ENCODE data around the gene ELMO3.

Gene ELMO3

GRCh38 chr16:67242138-67242730 lies 43.3 kb downstream of the ELMO3 start:
- DNase-seq (ENCODE audit: low read depth in 1 of 2, low spot score in 1 of 2), result no peak
- Histone ChIP-seq H3K4me3 (replicated peaks; ENCODE audit: insufficient read depth, low read length) (no peak overlapping the region), H3K27me3 (ENCODE audit: insufficient read depth, poor library complexity, severe bottlenecking) (no peaks in the 10 kb centered on the region), H3K27ac (replicated peaks) (no peak overlapping the region)
- TF ChIP-seq, protein P1, sequence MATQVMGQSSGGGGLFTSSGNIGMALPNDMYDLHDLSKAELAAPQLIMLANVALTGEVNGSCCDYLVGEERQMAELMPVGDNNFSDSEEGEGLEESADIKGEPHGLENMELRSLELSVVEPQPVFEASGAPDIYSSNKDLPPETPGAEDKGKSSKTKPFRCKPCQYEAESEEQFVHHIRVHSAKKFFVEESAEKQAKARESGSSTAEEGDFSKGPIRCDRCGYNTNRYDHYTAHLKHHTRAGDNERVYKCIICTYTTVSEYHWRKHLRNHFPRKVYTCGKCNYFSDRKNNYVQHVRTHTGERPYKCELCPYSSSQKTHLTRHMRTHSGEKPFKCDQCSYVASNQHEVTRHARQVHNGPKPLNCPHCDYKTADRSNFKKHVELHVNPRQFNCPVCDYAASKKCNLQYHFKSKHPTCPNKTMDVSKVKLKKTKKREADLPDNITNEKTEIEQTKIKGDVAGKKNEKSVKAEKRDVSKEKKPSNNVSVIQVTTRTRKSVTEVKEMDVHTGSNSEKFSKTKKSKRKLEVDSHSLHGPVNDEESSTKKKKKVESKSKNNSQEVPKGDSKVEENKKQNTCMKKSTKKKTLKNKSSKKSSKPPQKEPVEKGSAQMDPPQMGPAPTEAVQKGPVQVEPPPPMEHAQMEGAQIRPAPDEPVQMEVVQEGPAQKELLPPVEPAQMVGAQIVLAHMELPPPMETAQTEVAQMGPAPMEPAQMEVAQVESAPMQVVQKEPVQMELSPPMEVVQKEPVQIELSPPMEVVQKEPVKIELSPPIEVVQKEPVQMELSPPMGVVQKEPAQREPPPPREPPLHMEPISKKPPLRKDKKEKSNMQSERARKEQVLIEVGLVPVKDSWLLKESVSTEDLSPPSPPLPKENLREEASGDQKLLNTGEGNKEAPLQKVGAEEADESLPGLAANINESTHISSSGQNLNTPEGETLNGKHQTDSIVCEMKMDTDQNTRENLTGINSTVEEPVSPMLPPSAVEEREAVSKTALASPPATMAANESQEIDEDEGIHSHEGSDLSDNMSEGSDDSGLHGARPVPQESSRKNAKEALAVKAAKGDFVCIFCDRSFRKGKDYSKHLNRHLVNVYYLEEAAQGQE (IDR thresholded peaks at IDR 0.05; ENCODE audit: insufficient replicate concordance, low read depth), result no peak
- TF ChIP-seq POLR2AphosphoS5 (IDR thresholded peaks at IDR 0.05; ENCODE audit: low read depth) (no peak), GABPA (IDR thresholded peaks at IDR 0.05; ENCODE audit: low read depth) (no peak), SPI1 (IDR thresholded peaks at IDR 0.05; ENCODE audit: borderline replicate concordance, low read depth) (no peak)
- TF ChIP-seq, protein P2, sequence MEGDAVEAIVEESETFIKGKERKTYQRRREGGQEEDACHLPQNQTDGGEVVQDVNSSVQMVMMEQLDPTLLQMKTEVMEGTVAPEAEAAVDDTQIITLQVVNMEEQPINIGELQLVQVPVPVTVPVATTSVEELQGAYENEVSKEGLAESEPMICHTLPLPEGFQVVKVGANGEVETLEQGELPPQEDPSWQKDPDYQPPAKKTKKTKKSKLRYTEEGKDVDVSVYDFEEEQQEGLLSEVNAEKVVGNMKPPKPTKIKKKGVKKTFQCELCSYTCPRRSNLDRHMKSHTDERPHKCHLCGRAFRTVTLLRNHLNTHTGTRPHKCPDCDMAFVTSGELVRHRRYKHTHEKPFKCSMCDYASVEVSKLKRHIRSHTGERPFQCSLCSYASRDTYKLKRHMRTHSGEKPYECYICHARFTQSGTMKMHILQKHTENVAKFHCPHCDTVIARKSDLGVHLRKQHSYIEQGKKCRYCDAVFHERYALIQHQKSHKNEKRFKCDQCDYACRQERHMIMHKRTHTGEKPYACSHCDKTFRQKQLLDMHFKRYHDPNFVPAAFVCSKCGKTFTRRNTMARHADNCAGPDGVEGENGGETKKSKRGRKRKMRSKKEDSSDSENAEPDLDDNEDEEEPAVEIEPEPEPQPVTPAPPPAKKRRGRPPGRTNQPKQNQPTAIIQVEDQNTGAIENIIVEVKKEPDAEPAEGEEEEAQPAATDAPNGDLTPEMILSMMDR (IDR thresholded peaks at IDR 0.05; ENCODE audit: insufficient read depth, low read length), result no peak

DNA sequence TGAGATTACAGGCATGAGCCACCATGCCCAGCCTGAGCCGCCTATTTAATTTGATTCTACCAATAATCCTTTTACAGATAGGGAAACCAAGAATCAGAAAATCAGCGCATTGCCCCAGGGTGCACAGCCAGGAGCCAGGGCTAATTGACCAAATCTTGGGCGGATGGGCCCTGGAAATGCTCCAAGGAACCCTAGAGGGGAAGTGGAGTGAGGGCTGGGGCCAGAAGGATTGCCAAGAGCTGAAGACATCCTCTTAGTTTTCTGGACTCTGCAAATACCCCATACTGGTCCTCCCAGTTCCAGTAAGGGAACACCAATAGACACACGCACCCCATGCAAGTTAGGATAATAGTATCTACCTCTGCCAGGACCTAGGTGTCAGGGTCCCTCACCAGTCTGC lies 44.5 kb downstream of the ELMO3 start:
- TF ChIP-seq SPI1 (IDR thresholded peaks at IDR 0.05; ENCODE audit: borderline replicate concordance, low read depth), result peak; percentile 77
- TF ChIP-seq POLR2AphosphoS5 (IDR thresholded peaks at IDR 0.05; ENCODE audit: low read depth), result no peak
- peak in 1 of 2 experiments; percentile 28 for DNase-seq (ENCODE audit: low read depth in 1 of 2, low spot score in 1 of 2)
- Histone ChIP-seq H3K27me3 (ENCODE audit: insufficient read depth, poor library complexity, severe bottlenecking) (peaks cover 4% of the 10 kb centered on the region), H3K27ac (replicated peaks) (peak overlapping the region; percentile 68), H3K4me3 (replicated peaks; ENCODE audit: insufficient read depth, low read length) (no peak overlapping the region)

GRCh38 chr16:67244387-67245185 lies 45.7 kb downstream of the ELMO3 start:
- peak in 1 of 2 experiments; percentile 95 for DNase-seq (ENCODE audit: low read depth in 1 of 2, low spot score in 1 of 2)
- no peak overlapping the region for H3K4me3 ChIP-seq (replicated peaks; ENCODE audit: insufficient read depth, low read length)

GRCh38 chr16:67245186-67245585 lies 46.3 kb downstream of the ELMO3 start:
- TF ChIP-seq GABPA (IDR thresholded peaks at IDR 0.05; ENCODE audit: low read depth) (no peak), SPI1 (IDR thresholded peaks at IDR 0.05; ENCODE audit: borderline replicate concordance, low read depth) (no peak), POLR2AphosphoS5 (IDR thresholded peaks at IDR 0.05; ENCODE audit: low read depth) (no peak)
- TF ChIP-seq, protein P1 (IDR thresholded peaks at IDR 0.05; ENCODE audit: insufficient replicate concordance, low read depth), result no peak
- TF ChIP-seq, protein P2 (IDR thresholded peaks at IDR 0.05; ENCODE audit: insufficient read depth, low read length), result no peak
- DNase-seq (ENCODE audit: low read depth in 1 of 2, low spot score in 1 of 2), result no peak
- Histone ChIP-seq H3K27me3 (ENCODE audit: insufficient read depth, poor library complexity, severe bottlenecking) (peaks cover 19% of the 10 kb centered on the region), H3K4me3 (replicated peaks; ENCODE audit: insufficient read depth, low read length) (no peak overlapping the region), H3K27ac (replicated peaks) (peak overlapping the region; percentile 68)

More at GRCh38 chr16:67244387-67245185, 45.7 kb downstream of the ELMO3 start:
- TF ChIP-seq GABPA (IDR thresholded peaks at IDR 0.05; ENCODE audit: low read depth), result no peak
- peak; percentile 30; the same call in 1 of the 2 replicates for TF ChIP-seq SPI1 (IDR thresholded peaks at IDR 0.05; ENCODE audit: borderline replicate concordance, low read depth)
- peaks cover 13% of the 10 kb centered on the region for H3K27me3 ChIP-seq (ENCODE audit: insufficient read depth, poor library complexity, severe bottlenecking)
- H3K27ac ChIP-seq (replicated peaks), result peak overlapping the region; percentile 68

Measured in HL-60 (cell line).